GM23338 (cell line): ENCODE measurements around the gene PITX1. TPM values are rescaled to one million over a fixed set of nuclear protein-coding genes. Genes with fewer than 3 reads are reported as not detected.

Experiments used
- ATAC-seq: fragments of 200-7000 bp; cut with Tn5 transposase; 3 replicates; pipeline ENCODE4 v1.9.1; 2020
- DNase-seq: peaks from one replicate; pipeline ENCODE4 v3.0.0-alpha.2; 2015; ENCODE audit warnings: low spot score
- H2AFZ ChIP-seq: fragments of 200-600 bp; sonication (generic); 2 replicates; pipeline ENCODE4 v1.8.0; 2016; ENCODE audit warnings: antibody characterized with exemption, mild to moderate bottlenecking, moderate library complexity
- H3F3A ChIP-seq: fragments of 200-600 bp; sonication (generic); replicated peaks from 2 replicates; pipeline ENCODE4 v1.8.0; 2017; ENCODE audit warnings: antibody characterized with exemption, mixed run types, low read depth
- H3K27ac ChIP-seq: fragments of 200-600 bp; sonication (generic); 2 replicates; pipeline ENCODE4 v1.6.1; 2016; ENCODE audit warnings: low read depth
- H3K27me3 ChIP-seq: fragments of 200-600 bp; sonication (generic); 2 replicates; pipeline ENCODE4 v1.8.0; 2016; ENCODE audit warnings: mild to moderate bottlenecking, mixed run types, moderate library complexity; ENCODE audit not compliant: insufficient read depth
- H3K36me3 ChIP-seq: fragments of 200-600 bp; sonication (generic); 2 replicates; pipeline ENCODE4 v1.8.0; 2016; ENCODE audit warnings: mild to moderate bottlenecking; ENCODE audit not compliant: insufficient read depth
- H3K4me1 ChIP-seq: fragments of 200-600 bp; sonication (generic); 2 replicates; pipeline ENCODE4 v1.8.0; 2016; ENCODE audit warnings: mild to moderate bottlenecking, moderate library complexity; ENCODE audit not compliant: insufficient read depth
- H3K4me2 ChIP-seq: fragments of 200-600 bp; sonication (generic); 2 replicates; pipeline ENCODE4 v1.7.1; 2017; ENCODE audit warnings: mixed run types
- H3K4me3 ChIP-seq: fragments of 200-600 bp; sonication (generic); 2 replicates; pipeline ENCODE4 v1.6.1; 2016; ENCODE audit warnings: mixed run types
- H3K79me2 ChIP-seq: fragments of 200-600 bp; sonication (generic); replicated peaks from 2 replicates; pipeline ENCODE4 v1.8.0; 2017; ENCODE audit warnings: mild to moderate bottlenecking; ENCODE audit not compliant: insufficient read depth
- H3K9me2 ChIP-seq: fragments of 200-600 bp; sonication (generic); 2 replicates; pipeline ENCODE4 v1.8.0; 2017; ENCODE audit not compliant: insufficient read depth
- H4K20me1 ChIP-seq: fragments of 200-600 bp; sonication (generic); replicated peaks from 2 replicates; pipeline ENCODE4 v1.8.0; 2017; ENCODE audit warnings: mild to moderate bottlenecking; ENCODE audit not compliant: insufficient read depth
- H3K27ac Mint-ChIP-seq: 2 replicates; pipeline ENCODE4 v1.8.0; 2020; ENCODE audit warnings: inconsistent platforms, mild to moderate bottlenecking, moderate library complexity, mixed read lengths
- H3K27me3 Mint-ChIP-seq: 3 replicates; pipeline ENCODE4 v1.8.0; 2022; ENCODE audit warnings: low read depth, mild to moderate bottlenecking, moderate library complexity, mixed read lengths, inconsistent platforms; ENCODE audit not compliant: insufficient read depth, poor library complexity
- H3K36me3 Mint-ChIP-seq: 3 replicates; pipeline ENCODE4 v1.8.0; 2021; ENCODE audit warnings: low read depth, mild to moderate bottlenecking, inconsistent platforms, moderate library complexity, mixed read lengths
- H3K4me1 Mint-ChIP-seq: 3 replicates; pipeline ENCODE4 v1.8.0; 2020; ENCODE audit warnings: mild to moderate bottlenecking, inconsistent platforms, mixed read lengths
- H3K4me3 Mint-ChIP-seq: 3 replicates; pipeline ENCODE4 v1.8.0; 2021; ENCODE audit warnings: moderate library complexity, mild to moderate bottlenecking, inconsistent platforms, mixed read lengths
- H3K9me3 Mint-ChIP-seq: 3 replicates; pipeline ENCODE4 v1.8.0; 2020; ENCODE audit warnings: moderate library complexity, mild to moderate bottlenecking, inconsistent platforms, mixed read lengths
- EZH2phosphoT487 ChIP-seq: fragments of 200-600 bp; sonication (generic); IDR thresholded peaks from one replicate; pipeline ENCODE4 v1.8.1; 2018; ENCODE audit warnings: antibody characterized with exemption; ENCODE audit not compliant: unreplicated experiment
- NANOG ChIP-seq: IDR thresholded peaks from 2 replicates; pipeline ENCODE4 v1.6.1; 2016; ENCODE audit warnings: antibody characterized with exemption, borderline replicate concordance
- POLR2AphosphoS5 ChIP-seq: IDR thresholded peaks from 2 replicates; pipeline ENCODE4 v1.6.1; 2016; ENCODE audit warnings: antibody characterized with exemption, low read depth
- REST ChIP-seq: IDR thresholded peaks from one replicate; pipeline ENCODE4 v1.6.1; 2018; ENCODE audit warnings: antibody characterized with exemption; ENCODE audit not compliant: unreplicated experiment
- ZNF114 ChIP-seq: fragments of 250-450 bp; sonication (Bioruptor Pico); IDR thresholded peaks from 2 replicates; pipeline ENCODE4 v1.5.0; 2020; ENCODE audit warnings: mild to moderate bottlenecking, moderate library complexity
- ZNF331 ChIP-seq: fragments of 250-450 bp; sonication (Bioruptor Pico); IDR thresholded peaks from 2 replicates; pipeline ENCODE4 v1.5.0; 2020; ENCODE audit warnings: low read depth, mild to moderate bottlenecking, moderate library complexity
- polyA plus RNA-seq: library from polyadenylated mRNA; unstranded; fragments of >200 nt; fragmentation: Nextera tagmentation; extraction: Ambion mirVana; gene quantifications from 2 replicates; pipeline ENCODE4 v1.2.1, GENCODE V29; 2016
- total RNA-seq: library from RNA; depleted of rRNA; stranded (reverse); fragments of >200 nt; shearing (Covaris generic); gene quantifications from 2 replicates; pipeline ENCODE4 v1.2.3, GENCODE V29; 2014

PITX1 gene
- total and polyA plus RNA-seq, 2 experiments from 2014 or later = not detected

- Histone ChIP-seq H3K4me1 (no peaks in the 10 kb centered on the region), H3K27me3 (peaks cover 75% of the 10 kb centered on the region), H3K79me2 (no peaks in the 10 kb centered on the region), H3K4me3 (peak overlapping the region; percentile 55), H3K27ac (no peak overlapping the region), H3K36me3 (no peaks in the 10 kb centered on the region), H3K4me2 (peak overlapping the region; percentile 84), H4K20me1 (peaks cover 7% of the 10 kb centered on the region; the same call in 1 of the 2 replicates), H3K9me2 (no peaks in the 10 kb centered on the region), H2AFZ (peak overlapping the region; percentile 93), H3F3A (no peaks in the 10 kb centered on the region)
- DNase-seq (peak; percentile 59), ATAC-seq (peak; percentile 83)
- H3K27ac Mint-ChIP-seq = no peak overlapping the region
- no peaks in the 10 kb centered on the region for H3K36me3 Mint-ChIP-seq
- H3K4me1 Mint-ChIP-seq = peaks cover 15% of the 10 kb centered on the region
- H3K9me3 Mint-ChIP-seq = no peaks in the 10 kb centered on the region; the same call in 2 of the 3 replicates
- H3K27me3 Mint-ChIP-seq = peaks cover 61% of the 10 kb centered on the region
- TF ChIP-seq EZH2phosphoT487 (peak; percentile 62), ZNF114 (CRISPR knock-in tag) (no peak), ZNF331 (CRISPR knock-in tag) (no peak)
- peak overlapping the region; percentile 61 for H3K4me3 Mint-ChIP-seq
Observed at GRCh38 chr5:135050244-135050767, 16.3 kb upstream of the PITX1 start.

- H3K4me1 ChIP-seq = no peaks in the 10 kb centered on the region
- H3K9me3 Mint-ChIP-seq = no peaks in the 10 kb centered on the region; the same call in 2 of the 3 replicates
Observed at GRCh38 chr5:135048930-135049329, 14.9 kb upstream of the PITX1 start.

GRCh38 chr5:135048286-135048685 lies 14.3 kb upstream of the PITX1 start:
- no peaks in the 10 kb centered on the region for H3K4me1 ChIP-seq

More at GRCh38 chr5:135048930-135049329, 14.9 kb upstream of the PITX1 start:
- H3K4me1 Mint-ChIP-seq = peaks cover 16% of the 10 kb centered on the region
- H3K27me3 Mint-ChIP-seq = peaks cover 73% of the 10 kb centered on the region
- ATAC-seq = peak; percentile 16; the same call in 2 of the 3 replicates
- H3K4me3 ChIP-seq = no peak overlapping the region
- no peaks in the 10 kb centered on the region for H3F3A ChIP-seq
- H3K9me2 ChIP-seq = no peaks in the 10 kb centered on the region
- H3K36me3 ChIP-seq = no peaks in the 10 kb centered on the region
- no peak overlapping the region for H3K27ac Mint-ChIP-seq
- H3K4me3 Mint-ChIP-seq = no peak overlapping the region
- peaks cover 89% of the 10 kb centered on the region for H3K27me3 ChIP-seq
- no peak for DNase-seq
- H3K79me2 ChIP-seq = no peaks in the 10 kb centered on the region
- H3K36me3 Mint-ChIP-seq = no peaks in the 10 kb centered on the region
- no peak overlapping the region for H3K27ac ChIP-seq
- H4K20me1 ChIP-seq = peaks cover 7% of the 10 kb centered on the region; the same call in 1 of the 2 replicates
- H2AFZ ChIP-seq = no peak overlapping the region
- no peak overlapping the region for H3K4me2 ChIP-seq
- no peak for TF ChIP-seq EZH2phosphoT487

GRCh38 chr5:135047347-135047695 lies 13.3 kb upstream of the PITX1 start:
- Histone ChIP-seq H3K9me2 (no peaks in the 10 kb centered on the region), H3F3A (no peaks in the 10 kb centered on the region), H2AFZ (no peak overlapping the region), H3K4me1 (no peaks in the 10 kb centered on the region), H4K20me1 (peaks cover 12% of the 10 kb centered on the region), H3K4me2 (no peak overlapping the region), H3K79me2 (no peaks in the 10 kb centered on the region), H3K27ac (no peak overlapping the region), H3K4me3 (no peak overlapping the region), H3K27me3 (peaks cover 97% of the 10 kb centered on the region), H3K36me3 (no peaks in the 10 kb centered on the region)
- H3K9me3 Mint-ChIP-seq = no peaks in the 10 kb centered on the region; the same call in 2 of the 3 replicates
- peaks cover 79% of the 10 kb centered on the region for H3K27me3 Mint-ChIP-seq
- H3K27ac Mint-ChIP-seq = no peak overlapping the region
- no peak for ATAC-seq
- no peak for DNase-seq
- peaks cover 12% of the 10 kb centered on the region for H3K4me1 Mint-ChIP-seq
- no peaks in the 10 kb centered on the region for H3K36me3 Mint-ChIP-seq
- H3K4me3 Mint-ChIP-seq = no peak overlapping the region
- TF ChIP-seq ZNF331 (CRISPR knock-in tag) (no peak), REST (no peak), NANOG (no peak), ZNF114 (CRISPR knock-in tag) (no peak)

More at GRCh38 chr5:135048286-135048685, 14.3 kb upstream of the PITX1 start:
- Histone ChIP-seq H3K36me3 (no peaks in the 10 kb centered on the region), H3K4me3 (no peak overlapping the region), H3K79me2 (no peaks in the 10 kb centered on the region), H3K27me3 (peaks cover 95% of the 10 kb centered on the region), H3K27ac (no peak overlapping the region), H3K9me2 (no peaks in the 10 kb centered on the region), H3F3A (no peaks in the 10 kb centered on the region), H3K4me2 (no peak overlapping the region), H2AFZ (no peak overlapping the region), H4K20me1 (peaks cover 8% of the 10 kb centered on the region; the same call in 1 of the 2 replicates)
- no peak overlapping the region for H3K27ac Mint-ChIP-seq
- no peak for TF ChIP-seq POLR2AphosphoS5
- no peaks in the 10 kb centered on the region; the same call in 2 of the 3 replicates for H3K9me3 Mint-ChIP-seq
- peaks cover 79% of the 10 kb centered on the region for H3K27me3 Mint-ChIP-seq
- DNase-seq (peak; percentile 35), ATAC-seq (peak; percentile 46)
- H3K36me3 Mint-ChIP-seq = no peaks in the 10 kb centered on the region
- peaks cover 12% of the 10 kb centered on the region for H3K4me1 Mint-ChIP-seq
- no peak overlapping the region for H3K4me3 Mint-ChIP-seq
